ENCODE measurements around the gene MMP11.

Gene MMP11

DNA sequence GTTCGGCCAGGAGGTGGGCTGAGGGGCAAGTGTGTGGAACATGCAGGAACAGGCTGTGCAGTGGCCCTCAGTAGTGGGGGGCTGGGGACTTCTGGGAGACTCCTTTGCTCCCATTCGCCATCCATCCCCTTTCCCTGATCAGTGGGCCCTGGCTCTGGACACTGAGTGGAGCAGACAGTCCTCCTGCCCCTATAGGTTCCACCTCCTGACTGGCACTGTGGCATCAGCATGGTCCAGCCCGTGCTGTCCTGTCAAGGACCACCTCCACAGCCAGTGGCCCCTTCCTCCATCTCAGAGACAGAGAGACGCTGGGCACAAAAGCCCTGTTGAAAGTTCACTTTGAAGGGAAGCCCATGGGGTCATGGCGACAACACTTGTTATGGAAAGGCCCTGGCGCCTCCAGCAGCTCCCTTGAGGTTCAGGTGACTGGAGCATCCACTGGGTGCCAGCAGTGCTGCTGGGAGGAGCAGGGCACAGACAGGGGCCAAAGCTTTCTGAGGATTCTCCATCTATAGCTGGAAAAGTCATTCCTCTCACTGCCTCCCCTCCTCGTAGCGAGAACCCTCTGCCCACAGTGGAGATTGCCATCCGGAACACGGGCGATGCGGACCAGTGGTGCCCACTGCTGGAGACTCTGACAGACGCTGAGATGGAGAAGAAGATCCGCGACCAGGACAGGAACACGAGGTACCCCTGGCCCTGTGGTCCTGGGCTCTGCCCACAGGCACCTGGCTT is 60.5 kb downstream of the MMP11 start:
- DNase-seq: no peak

Data from activated CD4-positive, alpha-beta T cell treated with anti-CD3 and anti-CD28 coated beads, Interleukin-2, amount 50 U/mL, for 4 hours (primary cell).